Kasumi-1 (cell line): Measurements from ENCODE around the gene HBEGF.
A peak's percentile ranks its signal among the peaks of the same experiment; 100 is the strongest.
"Not testable (repeated sequence)": the region's sequence is repeated elsewhere in the genome, so short reads cannot be mapped to it uniquely, and the experiment has no call there.

Experiments used
- DNase-seq, 2 experiments: peaks; one replicate each; lab custom pipeline; 2025; lab: John Stamatoyannopoulos, UW

HBEGF gene

DNA sequence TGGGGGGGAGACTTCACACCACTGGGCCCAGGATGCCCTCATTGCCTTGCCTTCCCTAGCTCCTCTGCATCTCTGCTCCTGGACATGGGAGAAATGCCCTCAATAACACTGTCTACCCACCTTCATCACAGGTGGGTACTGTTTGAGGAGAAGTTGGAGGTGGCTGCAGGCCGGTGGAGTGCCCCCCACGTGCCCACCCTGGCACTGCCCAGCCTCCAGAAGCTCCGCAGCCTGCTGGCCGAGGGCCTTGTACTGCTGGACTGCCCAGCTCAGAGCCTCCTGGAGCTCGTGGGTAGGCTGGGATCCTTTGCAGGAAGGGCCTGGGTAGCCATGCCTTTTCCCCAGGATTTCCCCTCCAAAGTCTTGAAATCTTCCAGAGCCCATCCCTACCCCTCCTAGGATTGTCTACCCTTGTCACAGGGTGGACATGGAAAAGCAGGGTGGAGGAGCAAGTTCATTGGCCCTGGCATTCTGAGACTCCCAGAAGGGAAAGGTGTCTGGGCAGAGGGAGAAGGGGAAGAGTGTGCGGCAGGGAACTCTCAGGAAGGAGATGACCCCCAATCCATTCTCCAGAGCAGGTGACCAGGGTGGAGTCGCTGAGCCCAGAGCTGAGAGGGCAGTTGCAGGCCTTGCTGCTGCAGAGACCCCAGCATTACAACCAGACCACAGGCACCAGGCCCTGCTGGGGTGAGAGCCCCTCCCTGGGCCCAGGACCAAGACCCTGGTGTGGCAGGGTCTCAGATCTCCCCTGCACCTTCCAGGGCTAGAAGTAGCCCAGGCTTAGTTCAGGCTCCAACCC, 14.5 kb upstream of the HBEGF start:
- no peak for DNase-seq

DNA sequence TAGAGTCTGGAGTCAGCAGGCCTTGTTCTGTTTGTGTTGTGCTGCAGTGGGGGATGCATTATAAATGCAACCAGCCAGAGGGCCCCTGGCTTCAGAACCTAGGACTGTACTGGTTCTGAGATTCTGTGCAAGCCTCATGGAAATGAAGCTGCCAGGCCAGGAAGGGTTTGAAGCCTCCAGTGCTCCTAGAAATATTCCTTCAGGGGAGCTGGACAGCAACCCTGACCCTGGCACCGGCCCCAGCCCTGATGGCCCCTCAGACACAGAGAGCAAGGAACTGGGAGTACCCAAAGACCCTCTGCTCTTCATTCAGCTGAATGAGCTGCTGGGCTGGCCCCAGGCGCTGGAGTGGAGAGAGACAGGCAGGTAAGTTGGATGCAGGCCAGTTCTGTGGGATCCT, 13.7 kb upstream of the HBEGF start, which contains the start of gene SLC4A9:
Gene SLC4A9 (plus strand): TSS at position 94 of the 400 bp plus-strand sequence. CDS start 43 bp downstream, at position 137.
- no peak for DNase-seq

DNA sequence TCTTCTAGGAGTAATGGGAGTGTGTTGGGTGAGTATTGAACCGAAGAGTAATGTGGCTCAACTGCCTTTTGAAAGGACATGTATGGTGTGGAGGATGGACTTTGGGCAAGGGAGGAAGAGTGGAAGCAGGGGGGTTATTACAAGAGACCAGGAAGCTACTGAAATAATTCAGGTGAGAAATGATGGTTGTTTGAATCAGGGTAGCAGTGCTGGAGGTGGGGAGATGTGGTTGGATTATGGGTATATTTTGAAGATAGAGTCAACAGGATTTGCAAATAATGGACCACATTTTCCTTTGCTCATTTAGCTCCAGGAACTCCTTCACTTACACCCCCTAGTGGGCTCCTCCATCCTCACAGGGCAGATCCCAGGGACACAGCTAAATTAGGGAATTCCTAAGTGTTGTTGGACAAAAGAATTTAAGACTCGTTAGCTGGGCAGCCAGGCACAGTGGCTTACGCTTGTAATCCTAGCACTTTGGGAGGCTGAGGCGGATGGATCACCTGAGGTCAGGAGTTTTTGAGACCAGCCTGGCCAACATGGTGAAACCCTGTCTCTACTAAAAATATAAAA, 12.4 kb upstream of the HBEGF start:
- DNase-seq, result peak; percentile 12 to 21

DNA sequence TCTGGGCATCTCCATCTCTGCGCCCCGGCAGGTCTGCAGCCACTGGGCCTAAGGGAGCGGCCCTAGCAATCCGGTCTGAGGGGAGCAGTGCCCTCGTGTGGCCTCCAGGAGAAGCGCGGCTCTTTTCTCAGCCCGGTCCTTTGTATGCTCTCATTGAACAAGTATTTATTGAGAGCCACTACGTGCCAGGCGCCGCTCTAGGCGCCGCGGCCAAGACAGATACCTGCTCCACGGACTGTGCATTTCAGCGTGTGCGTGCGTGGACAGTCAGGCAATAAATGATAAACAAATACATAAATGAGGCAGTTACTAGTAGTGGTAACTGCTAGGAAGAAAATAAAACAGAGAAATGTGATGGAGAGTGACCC, 11.3 kb upstream of the HBEGF start:
- peak; percentile 87 to 92 for DNase-seq

DNA sequence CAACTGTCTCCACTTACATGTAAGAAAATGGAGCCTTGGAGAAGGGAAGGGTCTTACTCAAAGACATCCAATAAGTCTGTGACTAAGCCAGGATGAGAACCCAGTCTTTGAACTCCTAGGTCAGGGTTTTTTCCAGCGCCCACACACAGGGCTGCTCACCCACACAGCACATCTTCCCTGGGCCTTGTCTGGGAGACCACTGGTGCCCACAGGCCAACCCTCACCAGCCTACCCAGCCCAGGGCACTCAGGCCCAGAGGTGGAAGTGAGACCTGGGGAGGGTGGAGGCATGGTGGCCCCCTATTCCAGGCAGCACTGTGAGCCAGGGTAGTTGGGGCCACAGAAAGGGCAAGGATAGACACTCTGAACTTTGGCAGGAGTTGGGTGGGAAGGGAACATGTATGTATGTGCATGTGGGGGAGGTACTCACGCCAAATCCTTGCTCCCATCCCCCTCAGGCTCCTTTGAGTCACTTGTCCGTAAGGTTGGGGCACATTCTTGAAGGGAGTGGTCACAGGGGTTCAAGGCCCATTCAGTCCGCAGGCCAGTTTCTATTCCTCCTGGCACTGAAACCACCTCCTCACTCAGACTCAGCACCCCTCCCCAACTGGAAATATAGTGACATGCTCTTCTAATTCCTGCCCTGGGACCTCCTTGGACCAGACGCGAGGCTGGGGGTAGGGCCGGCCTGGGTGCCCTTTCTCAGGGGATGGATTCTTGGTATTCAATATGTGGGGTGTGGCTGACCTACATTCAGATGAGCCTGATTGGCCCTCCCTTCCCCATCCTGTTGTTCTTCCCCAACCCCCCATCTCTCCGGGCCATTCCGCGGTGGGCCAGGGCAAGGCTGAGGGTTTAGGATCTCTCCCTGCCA, 10.7 kb upstream of the HBEGF start:
- no peak for DNase-seq

DNA sequence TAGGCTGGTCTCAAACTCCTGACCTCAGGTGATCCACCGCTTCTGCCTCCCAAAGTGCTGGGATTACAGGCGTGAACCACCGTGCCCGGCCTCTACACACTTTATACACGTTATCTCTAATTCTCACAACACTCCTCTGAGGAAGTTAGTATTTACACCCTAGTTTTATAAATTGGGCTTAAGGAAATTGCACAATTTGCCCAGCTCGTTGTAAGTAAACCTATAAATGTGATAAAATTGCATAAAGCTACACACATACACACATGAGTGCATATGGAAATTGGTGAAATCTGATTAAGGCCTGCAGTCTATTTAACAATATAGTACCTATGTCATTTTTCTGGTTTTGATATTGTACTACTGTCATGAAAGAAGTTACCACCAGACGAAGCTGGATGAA, 9.1 kb upstream of the HBEGF start:
- no peak for DNase-seq

DNA sequence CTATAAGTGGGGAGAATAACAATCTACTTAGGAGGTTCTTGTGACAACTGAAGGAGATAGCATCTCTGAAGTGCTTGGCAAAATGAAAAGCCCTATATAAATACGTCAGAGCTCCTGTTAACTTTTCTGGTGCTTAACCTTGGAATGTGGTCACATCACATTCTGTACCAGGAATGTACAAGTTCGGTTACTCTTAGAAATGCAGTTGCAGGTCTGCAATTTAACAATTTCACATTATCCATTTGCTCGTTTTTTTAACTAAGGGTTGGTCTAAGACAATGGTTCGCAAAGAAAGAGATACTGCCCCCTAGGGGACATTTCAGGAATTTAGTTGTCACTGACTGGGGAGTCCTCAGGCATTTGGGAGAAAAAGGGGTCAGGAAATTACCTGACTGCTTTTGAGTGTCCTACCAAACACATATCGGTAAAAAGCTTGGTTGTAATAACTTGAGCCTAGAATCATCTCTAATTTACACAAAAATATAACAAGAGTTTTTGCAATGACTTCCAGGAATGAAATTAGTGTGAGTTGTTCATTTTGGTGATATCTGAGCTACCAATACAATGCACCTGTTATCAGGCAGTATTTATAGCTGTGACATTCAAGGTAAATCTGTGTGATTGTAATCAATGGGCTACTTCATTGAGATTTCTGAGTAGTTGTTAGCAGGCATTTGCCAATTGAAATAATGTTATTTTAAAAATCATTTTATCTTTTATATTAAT, 5.4 kb upstream of the HBEGF start:
- DNase-seq, result peak; percentile 77 to 80

DNA sequence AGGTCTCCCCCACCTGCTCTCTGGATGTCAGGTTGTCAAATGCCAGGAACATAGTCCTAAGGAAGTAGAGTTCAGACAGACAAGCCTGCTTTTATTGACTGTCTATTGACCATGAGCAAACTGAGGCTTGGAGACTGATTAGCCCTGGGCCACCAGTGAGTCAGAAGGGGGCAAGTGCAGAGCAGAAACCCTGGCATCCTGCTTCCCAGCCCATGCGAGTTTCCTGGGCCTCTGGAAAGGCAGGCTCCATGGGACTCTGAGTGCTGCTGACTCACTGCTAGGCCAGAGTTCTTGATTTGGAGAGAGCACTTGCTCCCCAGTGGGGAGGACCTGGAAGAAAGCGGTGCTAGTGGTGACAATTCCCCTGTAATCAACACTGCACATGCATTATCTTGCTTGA, 2.8 kb upstream of the HBEGF start:
- DNase-seq, result no peak

DNA sequence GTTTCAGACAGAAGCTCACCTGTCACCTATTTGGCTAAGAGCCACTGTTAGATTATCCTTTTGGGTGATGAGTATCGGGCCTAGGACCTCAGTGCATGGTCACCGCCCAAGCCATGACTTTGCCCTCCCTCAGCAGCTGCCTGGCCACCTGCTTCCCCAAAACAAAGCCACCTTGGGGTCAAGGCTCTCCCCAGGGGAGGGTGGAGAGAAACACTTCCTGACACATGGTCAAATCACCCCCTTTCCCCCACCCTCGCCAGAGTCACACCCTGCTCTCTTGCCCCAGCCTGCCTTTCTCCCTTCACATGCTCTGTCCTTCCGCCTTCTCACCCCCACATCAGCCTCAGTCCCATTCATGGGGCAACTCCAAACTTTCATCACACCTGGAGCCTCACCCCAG, 1.7 kb upstream of the HBEGF start:
- DNase-seq, result no peak

DNA sequence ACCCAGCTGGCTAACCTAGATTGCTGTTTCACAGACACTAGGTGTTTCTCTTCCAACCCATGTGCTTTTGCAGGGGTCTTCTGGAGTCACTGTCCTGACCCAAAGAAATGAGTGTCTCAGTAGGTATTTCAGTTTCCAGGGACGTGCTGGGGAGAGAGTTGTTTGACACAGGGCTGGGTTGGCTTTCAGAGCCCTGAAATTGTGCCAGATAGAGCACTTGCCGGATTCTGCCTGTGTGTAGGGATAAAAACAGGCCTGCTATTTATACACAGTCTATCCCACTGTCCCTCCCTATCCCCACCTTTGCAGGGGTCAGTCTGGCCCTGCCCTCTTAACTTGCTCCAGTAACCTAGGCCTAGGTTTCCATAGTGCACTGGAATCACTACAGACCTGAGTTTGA, 957 bp upstream of the HBEGF start:
- DNase-seq, result no peak

DNA sequence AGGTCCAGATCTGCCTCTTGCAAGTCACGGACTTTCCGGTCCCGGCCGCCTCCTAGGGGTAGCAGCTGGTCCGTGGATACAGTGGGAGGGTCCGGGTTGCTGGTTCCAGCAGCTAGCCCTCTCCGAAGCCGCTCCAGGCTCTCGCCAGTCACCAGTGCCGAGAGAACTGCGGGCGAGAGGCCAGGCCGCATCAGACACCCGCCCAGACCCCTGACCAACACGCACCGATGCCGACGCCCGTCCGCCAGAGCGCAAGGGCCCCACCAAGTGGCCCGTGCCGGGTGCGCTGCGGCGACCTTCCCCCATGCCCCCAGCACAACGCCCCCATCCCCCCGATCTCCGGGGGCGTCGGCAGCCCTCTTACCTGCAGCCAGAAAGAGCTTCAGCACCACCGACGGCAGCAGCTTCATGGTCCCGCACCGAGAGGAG, 470 bp downstream of the HBEGF start:
- peak in 1 of 2 experiments; percentile 33 for DNase-seq

DNA sequence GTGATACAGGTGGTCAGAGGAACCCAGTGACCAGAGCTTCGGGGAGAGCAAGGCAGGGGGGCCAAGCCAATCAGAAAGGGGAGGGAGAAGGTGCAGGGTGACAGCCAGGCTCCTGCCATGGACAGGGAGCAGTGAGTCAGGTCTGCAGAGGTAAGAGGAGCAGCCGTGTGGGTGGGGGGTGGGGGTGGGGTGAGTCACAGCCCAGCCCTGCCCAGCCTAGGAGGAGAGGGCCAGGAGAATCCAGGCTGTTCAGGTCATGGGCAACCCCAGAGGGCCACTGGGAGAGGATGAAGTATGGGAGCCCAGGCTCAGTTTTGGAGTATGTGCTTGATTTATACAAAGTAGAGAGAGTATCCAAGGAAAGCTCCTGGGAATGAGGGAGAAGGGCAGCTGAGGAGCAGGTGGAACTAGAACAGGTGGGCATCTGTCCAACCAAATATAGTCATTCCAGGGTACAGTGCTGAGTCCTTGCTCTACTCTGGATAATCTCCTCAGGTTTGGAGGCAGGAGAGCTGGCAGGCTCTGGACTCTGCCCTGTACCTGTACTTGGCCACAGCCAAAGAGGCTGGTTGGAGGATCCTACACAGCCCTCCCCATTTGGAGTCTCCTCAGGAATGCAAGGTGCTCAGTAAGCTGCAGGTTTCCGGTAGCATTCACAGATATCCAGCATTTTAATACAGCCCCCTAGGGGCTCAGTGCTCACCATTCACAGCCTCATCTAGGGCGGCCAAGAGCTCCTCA, 1.6 kb downstream of the HBEGF start:
- no peak for DNase-seq

DNA sequence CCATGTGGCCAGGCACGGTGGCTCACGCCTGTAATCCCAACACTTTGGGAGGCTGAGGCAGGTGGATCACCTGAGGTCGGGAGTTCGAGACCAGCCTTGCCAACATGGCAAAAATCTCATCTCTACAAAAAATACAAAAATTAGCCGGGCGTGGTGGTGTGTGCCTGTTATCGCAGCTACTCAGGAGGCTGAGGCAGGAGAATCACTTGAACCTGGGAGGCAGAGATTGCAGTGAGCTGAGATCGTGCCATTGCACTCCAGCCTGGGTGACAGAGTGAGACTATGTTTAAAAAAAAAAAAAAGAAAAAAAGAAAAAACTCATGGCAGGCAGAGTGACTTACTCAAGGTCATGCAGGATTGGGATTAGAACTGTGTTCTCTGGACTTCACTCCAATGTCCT, 2.6 kb downstream of the HBEGF start:
- not testable (repeated sequence) for DNase-seq

DNA sequence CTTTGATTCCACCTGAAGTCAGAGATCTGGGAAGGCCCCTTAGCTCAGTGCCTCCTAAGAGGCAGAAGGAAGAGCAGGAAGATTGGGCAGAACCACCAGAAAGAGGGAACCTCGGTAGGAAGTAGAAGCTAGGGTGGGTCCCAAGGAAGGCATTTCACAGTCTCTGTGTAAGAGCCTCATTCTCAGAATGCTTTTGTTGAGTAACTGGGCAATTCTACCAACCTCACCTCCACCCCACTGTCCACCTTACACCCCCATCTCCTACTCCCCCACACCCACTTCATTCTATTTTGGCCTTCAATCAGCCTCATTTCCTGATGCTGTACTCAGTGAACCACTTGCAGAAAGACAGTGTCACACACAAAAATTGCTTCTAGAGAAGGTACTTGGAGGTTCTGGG, 3.5 kb downstream of the HBEGF start:
- DNase-seq, result peak in 1 of 2 experiments; percentile 52

DNA sequence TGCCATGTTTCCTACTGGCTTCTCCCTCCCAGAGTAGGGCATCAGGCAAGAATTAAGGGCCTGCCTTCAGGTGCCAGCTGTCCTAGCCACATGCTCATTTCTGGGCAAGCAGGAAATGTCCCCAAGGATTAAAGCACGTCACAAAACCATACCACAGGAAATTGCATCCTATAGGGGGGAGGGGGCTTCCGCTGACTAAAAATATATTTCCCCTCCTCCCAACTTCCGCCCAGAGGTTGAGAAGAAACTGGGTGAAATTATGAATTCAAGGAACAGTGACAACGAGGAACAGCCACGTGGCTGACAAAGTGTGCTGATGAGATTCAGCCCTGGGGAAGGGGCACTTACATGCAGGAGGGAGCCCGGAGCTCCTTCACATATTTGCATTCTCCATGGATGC, 4.1 kb downstream of the HBEGF start:
- peak; percentile 95 to 96 for DNase-seq

DNA sequence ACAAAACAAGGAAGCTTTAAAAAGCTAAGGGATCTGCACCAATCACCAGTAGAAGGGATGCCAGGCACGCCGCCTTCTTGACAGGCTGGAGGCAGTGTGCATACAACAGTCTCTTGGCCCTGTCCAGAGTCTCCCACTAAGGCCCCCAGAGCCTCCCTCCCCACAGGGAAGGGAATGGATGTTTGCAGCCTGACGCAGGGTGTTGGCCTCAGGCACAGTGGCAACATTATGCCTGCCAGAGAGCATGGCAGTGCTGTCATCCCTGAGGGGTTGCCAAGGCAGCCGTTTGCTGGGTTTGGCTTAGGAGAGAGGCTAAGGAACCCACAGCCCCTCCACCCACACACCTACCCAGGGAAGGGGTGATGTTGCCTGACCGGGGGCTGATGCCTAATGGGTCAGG, 4.8 kb downstream of the HBEGF start:
- no peak for DNase-seq

DNA sequence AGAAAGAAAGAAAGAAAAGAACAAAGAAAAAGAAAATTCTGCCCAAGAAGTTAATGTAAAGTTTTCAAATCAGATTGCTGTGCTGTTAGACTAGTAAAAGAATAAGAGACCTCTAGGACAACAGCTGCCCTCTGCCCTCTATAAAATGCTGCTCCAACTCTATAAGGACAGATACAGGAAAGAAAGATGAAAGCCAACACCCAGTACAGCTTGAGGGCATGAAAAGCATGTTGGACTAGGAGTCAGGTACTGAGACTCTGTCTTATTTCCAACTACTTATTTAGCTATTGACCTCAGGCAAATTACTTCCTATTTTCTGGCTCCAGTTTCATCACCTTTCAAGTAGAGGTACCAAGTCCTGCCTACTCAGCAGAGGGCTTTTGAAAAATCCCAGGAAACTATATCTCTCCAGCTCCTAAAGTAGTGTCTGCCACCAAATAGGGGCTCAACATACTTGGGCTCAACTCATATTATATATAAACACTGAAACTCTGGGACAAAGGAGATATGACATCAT, 5.7 kb downstream of the HBEGF start:
- DNase-seq, result peak in 1 of 2 experiments; percentile 18

DNA sequence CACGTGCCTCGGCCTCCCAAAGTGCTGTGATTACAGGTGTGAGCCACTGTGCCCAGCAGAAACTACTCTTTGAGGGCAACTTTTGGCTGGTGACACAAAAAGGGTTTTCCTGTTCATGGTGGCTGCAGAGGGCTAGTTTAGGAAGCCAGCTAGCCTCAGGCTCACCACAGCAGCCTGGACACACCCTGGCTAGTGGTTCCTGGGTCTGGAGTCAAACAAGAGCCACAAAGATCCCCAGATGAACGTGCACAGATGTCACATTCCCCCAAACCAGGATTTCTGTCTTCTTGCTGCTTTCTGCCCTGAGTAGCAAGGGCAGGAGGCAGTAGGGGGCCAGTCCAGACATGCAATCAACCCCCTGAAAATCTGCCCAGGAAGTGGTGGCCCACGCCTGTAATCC, 6.8 kb downstream of the HBEGF start:
- no peak for DNase-seq

DNA sequence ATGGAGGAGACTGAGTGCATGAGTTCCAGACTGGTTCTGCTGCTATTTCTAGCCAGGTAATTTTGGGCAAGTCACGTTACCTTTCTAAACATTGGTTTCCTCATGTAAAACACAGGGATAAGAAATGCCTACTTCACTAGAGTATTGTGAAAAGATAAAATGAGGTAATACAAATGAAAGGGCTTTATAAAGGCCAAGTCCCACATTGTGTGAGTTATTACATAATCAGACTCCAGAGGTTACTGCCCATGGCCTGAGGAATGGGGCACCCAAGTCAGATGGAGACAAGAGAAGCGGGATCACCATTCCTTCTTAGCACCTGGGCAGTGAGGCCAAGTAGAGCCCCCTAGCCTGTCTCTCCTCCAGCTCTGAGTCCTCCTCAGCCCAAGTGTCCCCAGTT, 7.5 kb downstream of the HBEGF start:
- no peak for DNase-seq

DNA sequence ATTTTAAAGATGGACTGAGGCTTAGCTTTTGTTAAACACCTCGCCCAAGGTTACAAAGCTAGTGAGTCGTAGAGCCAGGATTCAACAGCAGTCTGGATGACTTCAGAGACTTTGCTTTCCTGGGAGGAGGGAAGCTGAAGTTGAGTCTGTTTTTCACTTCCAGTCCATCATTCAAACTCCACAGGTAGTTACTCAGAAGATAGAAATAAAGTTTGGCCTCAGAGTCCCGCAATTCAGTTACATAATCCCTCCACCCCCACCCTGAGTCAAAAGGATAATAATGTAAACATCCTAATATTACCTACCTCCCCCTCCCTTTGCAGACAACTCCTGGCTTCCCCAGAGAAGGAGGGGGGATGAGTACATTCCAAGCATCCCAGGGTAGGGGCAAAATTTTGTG, 8.1 kb downstream of the HBEGF start:
- DNase-seq, result no peak

DNA sequence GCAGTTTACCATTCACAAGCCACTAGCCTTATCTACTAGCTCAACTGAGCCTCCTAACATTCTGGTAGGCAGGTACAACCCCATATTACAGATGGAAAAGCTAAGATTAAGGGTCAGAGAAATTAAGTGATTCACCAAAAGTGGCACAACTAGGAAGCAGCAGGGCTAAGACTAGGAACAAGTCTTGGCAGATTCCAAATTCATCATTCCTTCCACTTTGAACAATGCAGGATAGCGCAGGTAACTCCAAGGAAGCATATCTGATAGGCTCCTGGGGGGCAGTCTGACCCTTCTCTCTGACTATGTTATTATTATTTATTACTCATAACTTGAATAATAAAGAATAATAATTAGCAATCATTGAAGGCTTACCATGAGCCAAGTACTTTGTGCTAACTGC, 8.5 kb downstream of the HBEGF start:
- no peak for DNase-seq
